SH-SY5Y (cell line): ENCODE data around the gene PSEN2.

ENCODE experiments used
- GATA2 ChIP-seq: IDR thresholded peaks from 2 replicates; pipeline ENCODE4 v1.6.1; 2011; ENCODE audit warnings: mild to moderate bottlenecking, low read depth, low read length
- GATA3 ChIP-seq: IDR thresholded peaks from 2 replicates; pipeline ENCODE4 v1.6.1; 2011; ENCODE audit warnings: low read depth, mild to moderate bottlenecking, low read length, moderate library complexity

- TF ChIP-seq GATA2: no peak
- no peak for TF ChIP-seq GATA3
Observed at GRCh38 chr1:226921504-226921903, 51.1 kb downstream of the PSEN2 start.
